MM.1S (cell line): Measurements from ENCODE around the gene FAM117A.

Experiments
- DNase-seq: peaks from one replicate; pipeline ENCODE4 v3.0.0-alpha.2; 2015
- H2AFZ ChIP-seq: fragments of 300-600 bp; sonication (generic); 2 replicates; pipeline ENCODE4 v1.6.0; 2016; ENCODE audit warnings: antibody characterized with exemption, low read length
- H3F3A ChIP-seq: fragments of 300-600 bp; sonication (generic); 2 replicates; pipeline ENCODE4 v1.6.1; 2016; ENCODE audit warnings: mild to moderate bottlenecking, antibody characterized with exemption, low read length, moderate library complexity, mixed read lengths; ENCODE audit not compliant: insufficient read depth
- H3K27ac ChIP-seq: fragments of 300-600 bp; sonication (generic); 2 replicates; pipeline ENCODE4 v1.5.1; 2016; ENCODE audit warnings: mild to moderate bottlenecking, low read length
- H3K27me3 ChIP-seq: fragments of 300-600 bp; sonication (generic); replicated peaks from 2 replicates; pipeline ENCODE4 v1.6.0; 2016; ENCODE audit warnings: low read length; ENCODE audit not compliant: insufficient read depth
- H3K36me3 ChIP-seq: fragments of 300-600 bp; sonication (generic); replicated peaks from 2 replicates; pipeline ENCODE4 v1.6.1; 2016; ENCODE audit warnings: mild to moderate bottlenecking, low read length, mixed read lengths; ENCODE audit not compliant: insufficient read depth
- H3K4me1 ChIP-seq: fragments of 300-600 bp; sonication (generic); 2 replicates; pipeline ENCODE4 v1.6.1; 2016; ENCODE audit warnings: low read length, mixed read lengths
- H3K4me2 ChIP-seq: fragments of 300-600 bp; sonication (generic); 2 replicates; pipeline ENCODE4 v1.6.0; 2016; ENCODE audit warnings: low read depth, low read length
- H3K4me3 ChIP-seq: fragments of 300-600 bp; sonication (generic); 2 replicates; pipeline ENCODE4 v1.5.1; 2016; ENCODE audit warnings: low read length, mixed read lengths
- H3K79me2 ChIP-seq: fragments of 300-600 bp; sonication (generic); 2 replicates; pipeline ENCODE4 v1.6.1; 2016; ENCODE audit warnings: mixed run types, low read length, mixed read lengths
- H3K9ac ChIP-seq: fragments of 300-600 bp; sonication (generic); 2 replicates; pipeline ENCODE4 v1.6.1; 2016; ENCODE audit warnings: low read length, mixed read lengths
- H3K9me2 ChIP-seq: fragments of 300-600 bp; sonication (generic); replicated peaks from 2 replicates; pipeline ENCODE4 v1.6.1; 2016; ENCODE audit warnings: mild to moderate bottlenecking, low read length, mixed read lengths; ENCODE audit not compliant: insufficient read depth
- H3K9me3 ChIP-seq: fragments of 300-600 bp; sonication (generic); replicated peaks from 2 replicates; pipeline ENCODE4 v1.6.1; 2016; ENCODE audit warnings: mild to moderate bottlenecking, low read length, mixed read lengths; ENCODE audit not compliant: insufficient read depth
- H4K20me1 ChIP-seq: fragments of 300-600 bp; sonication (generic); 2 replicates; pipeline ENCODE4 v1.6.1; 2016; ENCODE audit warnings: mild to moderate bottlenecking, low read length, moderate library complexity, mixed read lengths; ENCODE audit not compliant: insufficient read depth
- EZH2 ChIP-seq: fragments of 300-600 bp; sonication (generic); optimal IDR thresholded peaks from 2 replicates; pipeline ENCODE3; 2017; ENCODE audit warnings: low read depth, mild to moderate bottlenecking, antibody characterized with exemption, low read length, mixed read lengths
- EZH2phosphoT487 ChIP-seq: fragments of 300-600 bp; sonication (generic); IDR thresholded peaks from 2 replicates; pipeline ENCODE4 v1.6.1; 2018; ENCODE audit warnings: antibody characterized with exemption, low read length
- TF ChIP-seq, protein P1 (sequence below): fragments of 300-600 bp; sonication (generic); IDR thresholded peaks from 2 replicates; pipeline ENCODE4 v1.5.1; 2016; ENCODE audit warnings: antibody characterized with exemption, low read length, mixed read lengths

The FAM117A gene

DNA sequence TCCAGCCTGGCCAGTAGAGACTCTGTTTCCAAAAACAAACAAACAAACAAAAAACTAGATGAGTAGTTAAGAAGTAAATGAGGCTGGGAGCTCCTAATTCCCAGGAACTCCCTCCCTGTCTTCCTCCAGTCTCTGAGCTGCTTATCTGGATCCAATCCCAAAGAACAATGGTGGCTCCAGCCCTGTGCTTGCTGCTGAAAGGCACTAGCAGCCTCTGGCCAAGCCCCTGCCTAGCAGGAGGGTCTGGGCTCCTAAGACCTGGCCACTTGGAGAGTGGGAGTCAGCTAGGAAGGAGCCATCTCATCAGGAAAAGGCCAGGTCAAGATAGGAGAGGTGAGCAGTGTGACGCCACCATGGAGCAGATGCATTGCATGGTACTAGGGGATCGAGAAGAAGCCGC, 41.9 kb downstream of the FAM117A start:
- no peaks in the 10 kb centered on the region for H3K9me2 ChIP-seq
- H3K4me2 ChIP-seq = no peak overlapping the region
- H3K79me2 ChIP-seq = peaks cover 56% of the 10 kb centered on the region
- no peaks in the 10 kb centered on the region for H3K9me3 ChIP-seq
- no peaks in the 10 kb centered on the region for H3K27me3 ChIP-seq
- H3K4me1 ChIP-seq = no peaks in the 10 kb centered on the region
- TF ChIP-seq EZH2 = no peak
- TF ChIP-seq, protein P1, sequence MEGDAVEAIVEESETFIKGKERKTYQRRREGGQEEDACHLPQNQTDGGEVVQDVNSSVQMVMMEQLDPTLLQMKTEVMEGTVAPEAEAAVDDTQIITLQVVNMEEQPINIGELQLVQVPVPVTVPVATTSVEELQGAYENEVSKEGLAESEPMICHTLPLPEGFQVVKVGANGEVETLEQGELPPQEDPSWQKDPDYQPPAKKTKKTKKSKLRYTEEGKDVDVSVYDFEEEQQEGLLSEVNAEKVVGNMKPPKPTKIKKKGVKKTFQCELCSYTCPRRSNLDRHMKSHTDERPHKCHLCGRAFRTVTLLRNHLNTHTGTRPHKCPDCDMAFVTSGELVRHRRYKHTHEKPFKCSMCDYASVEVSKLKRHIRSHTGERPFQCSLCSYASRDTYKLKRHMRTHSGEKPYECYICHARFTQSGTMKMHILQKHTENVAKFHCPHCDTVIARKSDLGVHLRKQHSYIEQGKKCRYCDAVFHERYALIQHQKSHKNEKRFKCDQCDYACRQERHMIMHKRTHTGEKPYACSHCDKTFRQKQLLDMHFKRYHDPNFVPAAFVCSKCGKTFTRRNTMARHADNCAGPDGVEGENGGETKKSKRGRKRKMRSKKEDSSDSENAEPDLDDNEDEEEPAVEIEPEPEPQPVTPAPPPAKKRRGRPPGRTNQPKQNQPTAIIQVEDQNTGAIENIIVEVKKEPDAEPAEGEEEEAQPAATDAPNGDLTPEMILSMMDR = no peak
- no peak overlapping the region for H3K27ac ChIP-seq
- no peaks in the 10 kb centered on the region for H3F3A ChIP-seq
- H3K36me3 ChIP-seq = peaks cover 24% of the 10 kb centered on the region
- no peak for DNase-seq
- no peak overlapping the region for H3K4me3 ChIP-seq
- H2AFZ ChIP-seq = no peak overlapping the region
- no peak overlapping the region for H3K9ac ChIP-seq
- H4K20me1 ChIP-seq = no peaks in the 10 kb centered on the region

DNA sequence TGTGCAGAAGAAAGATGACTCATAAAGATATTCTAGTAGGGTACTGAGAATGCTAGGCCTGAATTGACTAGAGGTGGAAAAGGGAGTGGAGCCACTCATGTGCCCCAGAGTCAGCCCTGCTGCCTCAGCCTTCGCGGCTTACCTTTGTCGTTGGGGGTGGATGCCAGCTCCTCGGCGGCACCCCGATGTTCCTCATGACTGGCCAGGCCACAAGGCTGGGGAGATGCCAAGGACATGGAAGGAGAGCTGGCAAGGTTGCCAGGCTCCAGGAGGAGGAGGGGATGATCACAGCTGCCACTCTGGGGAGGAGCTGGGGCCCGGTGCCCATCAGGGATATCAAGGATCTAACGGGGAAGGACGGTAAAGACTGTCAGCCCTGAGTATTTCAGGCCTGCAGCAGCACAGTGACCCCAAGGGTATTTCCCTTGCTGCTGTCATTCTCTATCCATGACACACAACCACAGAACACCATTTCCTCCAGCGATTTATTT, 46.5 kb downstream of the FAM117A start:
- Histone ChIP-seq H3F3A (no peaks in the 10 kb centered on the region), H3K27ac (no peak overlapping the region), H3K4me2 (no peak overlapping the region), H3K4me1 (no peaks in the 10 kb centered on the region), H3K36me3 (peaks cover 23% of the 10 kb centered on the region), H3K9me2 (no peaks in the 10 kb centered on the region), H3K9ac (no peak overlapping the region), H4K20me1 (no peaks in the 10 kb centered on the region), H3K79me2 (peaks cover 11% of the 10 kb centered on the region), H2AFZ (no peak overlapping the region), H3K9me3 (no peaks in the 10 kb centered on the region), H3K4me3 (no peak overlapping the region), H3K27me3 (no peaks in the 10 kb centered on the region)
- TF ChIP-seq EZH2phosphoT487 (no peak), EZH2 (no peak)
- TF ChIP-seq, protein P1 = no peak
- no peak for DNase-seq

DNA sequence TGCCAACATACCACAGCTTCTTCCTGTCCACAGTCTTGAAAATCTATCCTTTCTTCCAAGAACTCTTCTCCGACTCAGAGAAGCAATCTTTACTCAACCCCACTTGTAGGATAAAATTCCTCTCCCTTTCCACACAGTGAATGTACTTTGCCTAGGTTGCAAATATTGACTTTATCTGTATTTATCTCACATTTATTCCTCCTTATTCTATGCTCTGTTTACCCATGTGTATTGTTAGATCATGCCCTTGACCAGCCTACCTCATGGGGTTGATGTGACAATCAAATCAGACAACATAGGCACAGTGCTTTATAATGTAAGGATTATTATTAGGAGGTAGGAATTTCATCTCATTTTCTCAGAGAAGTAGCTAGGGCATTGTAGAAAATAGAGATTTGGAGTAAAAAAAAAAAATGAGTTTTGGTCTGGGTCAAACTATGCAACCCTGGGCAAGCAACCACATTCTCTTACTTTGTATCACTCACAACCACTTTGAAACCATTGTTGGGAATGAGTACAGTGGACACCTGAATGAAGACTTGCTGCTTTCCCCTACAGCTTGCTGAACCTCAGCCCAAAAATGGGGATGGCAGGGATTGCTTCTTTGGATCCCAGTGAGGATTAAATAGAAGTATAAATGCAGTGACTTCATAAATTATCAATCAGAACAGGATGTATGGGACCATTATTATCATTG, 47.1 kb downstream of the FAM117A start:
- Histone ChIP-seq H3K79me2 (peaks cover 8% of the 10 kb centered on the region), H3K4me3 (no peak overlapping the region), H3K9me2 (no peaks in the 10 kb centered on the region), H3K27ac (no peak overlapping the region), H3K36me3 (peaks cover 23% of the 10 kb centered on the region), H3F3A (no peaks in the 10 kb centered on the region), H4K20me1 (no peaks in the 10 kb centered on the region), H3K4me1 (no peaks in the 10 kb centered on the region), H3K9me3 (no peaks in the 10 kb centered on the region), H3K27me3 (no peaks in the 10 kb centered on the region), H2AFZ (no peak overlapping the region), H3K4me2 (no peak overlapping the region), H3K9ac (no peak overlapping the region)
- DNase-seq = no peak
- TF ChIP-seq, protein P1 = no peak
- TF ChIP-seq EZH2 (no peak), EZH2phosphoT487 (no peak)
